ENCODE measurements around the gene BFSP1.

The BFSP1 gene

GRCh38 chr20:17530716-17531664 is at the start of gene BFSP1:
Gene BFSP1 (minus strand): TSS chr20:17531379. CDS start chr20:17531329, 50 bp downstream.
- peak in 2 of 3 donors; percentile 22 to 29 for DNase-seq (ENCODE audit: low read depth in 3 of 3)

DNA sequence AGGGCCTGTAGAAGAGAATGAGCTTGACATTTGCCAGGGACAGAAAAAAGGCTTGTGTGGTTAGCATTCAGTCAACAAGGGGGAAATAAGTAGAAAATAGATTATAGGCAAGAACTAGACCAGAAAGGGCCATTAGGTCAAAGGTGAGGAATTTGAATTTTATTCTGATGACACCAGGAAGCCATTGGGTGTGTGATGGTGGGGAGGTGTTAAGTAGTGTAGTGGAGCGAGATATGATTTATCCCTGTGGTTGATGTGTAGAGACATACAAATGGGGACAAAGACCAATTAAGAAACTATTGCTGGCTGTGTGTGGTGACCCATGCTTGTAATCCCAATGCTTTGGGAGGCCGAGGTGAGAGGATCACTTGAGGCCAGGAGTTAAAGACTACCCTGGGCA is 49.7 kb upstream of the BFSP1 start:
- DNase-seq (ENCODE audit: low read depth in 3 of 3), result no peak

- no peak for DNase-seq (ENCODE audit: low read depth in 3 of 3)
These were observed 48.3 kb upstream of the BFSP1 start for GRCh38 chr20:17579369-17580039.

- DNase-seq (ENCODE audit: low read depth in 3 of 3), result no peak
These were observed 45.0 kb upstream of the BFSP1 start for GRCh38 chr20:17576215-17576614.

- DNase-seq (ENCODE audit: low read depth in 3 of 3), result no peak
These were observed 42.3 kb upstream of the BFSP1 start for GRCh38 chr20:17573463-17573862.

GRCh38 chr20:17572034-17572638 is 41.0 kb upstream of the BFSP1 start:
- DNase-seq (ENCODE audit: low read depth in 3 of 3), result no peak

DNA sequence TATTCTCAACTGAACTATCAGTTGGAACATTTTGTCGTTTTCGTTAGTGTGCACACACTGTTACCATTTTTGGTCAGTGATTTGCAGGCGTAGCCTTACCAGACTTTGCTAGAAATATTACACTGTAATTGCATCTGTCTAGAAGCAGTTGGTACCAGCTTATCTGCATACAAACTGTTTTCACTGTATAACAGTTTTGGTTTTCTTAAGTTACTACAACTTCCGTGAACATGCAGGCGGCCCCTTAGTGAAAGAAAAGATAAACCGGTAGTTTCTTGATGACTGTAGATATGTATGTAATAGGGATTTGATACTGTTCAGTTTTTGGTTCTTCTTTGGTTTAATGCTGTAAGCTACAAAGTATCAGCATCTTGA is 40.0 kb upstream of the BFSP1 start:
- no peak for DNase-seq (ENCODE audit: low read depth in 3 of 3)

DNA sequence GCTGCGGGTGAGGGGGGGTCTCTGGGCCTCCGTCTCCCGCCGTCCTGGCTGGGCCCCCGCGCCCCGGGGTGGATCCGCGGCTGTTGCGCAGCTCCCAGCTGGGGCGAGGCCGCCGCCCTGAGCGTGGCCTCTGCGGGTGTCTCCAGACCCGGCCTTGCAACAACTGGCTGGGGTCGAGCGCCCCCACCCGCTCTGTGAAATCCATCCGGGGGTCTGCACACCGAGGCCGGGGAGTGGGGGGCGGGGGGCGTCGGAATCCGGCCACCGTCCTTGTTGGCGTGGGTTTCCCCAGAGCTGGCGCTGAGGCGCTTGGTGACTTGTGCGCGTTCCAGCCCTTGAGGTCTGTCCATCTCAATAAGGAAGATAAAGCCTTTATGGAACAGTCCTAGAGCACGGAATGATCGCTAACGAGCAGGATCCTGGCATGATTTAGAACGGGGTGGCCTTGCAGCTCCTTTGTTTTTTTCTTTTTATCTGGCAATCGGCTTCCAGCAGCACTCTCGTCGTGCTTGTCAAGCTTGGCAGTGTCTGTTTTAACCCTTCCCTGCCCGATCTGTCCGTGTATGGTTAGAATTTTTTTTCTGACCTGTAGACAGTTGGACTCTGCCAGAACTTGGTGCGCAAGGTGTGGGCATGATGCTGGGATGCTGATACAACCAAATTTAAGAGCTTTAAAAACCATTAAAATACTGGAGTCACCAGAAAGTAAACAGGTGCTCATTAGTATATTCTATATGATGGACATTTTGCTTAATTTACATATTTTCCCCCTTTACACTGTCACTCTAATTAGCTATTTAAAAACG is 39.4 kb upstream of the BFSP1 start:
- no peak for DNase-seq (ENCODE audit: low read depth in 3 of 3)

GRCh38 chr20:17569616-17570346 is 38.6 kb upstream of the BFSP1 start, which contains the start of gene DSTN:
Gene DSTN (plus strand): TSS chr20:17570075. CDS start chr20:17570209, 134 bp downstream.
- DNase-seq (ENCODE audit: low read depth in 3 of 3), result peak; percentile 74 to 87 (median 77)

DNA sequence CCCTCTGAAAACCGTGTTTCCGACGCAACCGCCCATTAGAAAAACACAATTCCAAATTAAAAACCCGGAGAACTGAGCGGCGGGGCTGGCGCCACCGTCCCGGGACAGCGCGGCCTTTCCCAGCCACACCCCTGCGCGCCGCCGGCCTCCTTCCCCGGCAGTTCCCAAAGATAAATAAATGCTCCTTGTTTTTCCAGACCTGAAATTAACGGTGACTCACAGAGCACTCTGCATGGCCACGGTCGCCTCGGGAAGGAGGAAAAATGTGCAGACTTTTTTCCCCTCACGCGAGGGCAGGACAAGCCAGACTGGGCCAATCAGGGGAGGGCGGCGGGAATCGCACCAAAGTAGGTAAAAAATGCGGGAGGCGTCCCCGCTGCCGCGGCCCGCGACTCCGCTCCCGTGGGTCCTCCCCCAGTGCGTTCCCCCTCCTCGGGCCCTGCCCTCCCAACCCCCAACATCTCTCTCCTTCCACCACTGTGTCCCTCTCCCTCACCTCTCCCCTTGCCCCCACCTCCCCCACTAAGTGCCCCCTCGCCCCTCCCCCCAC is 37.9 kb upstream of the BFSP1 start:
- DNase-seq (ENCODE audit: low read depth in 3 of 3), result no peak

DNA sequence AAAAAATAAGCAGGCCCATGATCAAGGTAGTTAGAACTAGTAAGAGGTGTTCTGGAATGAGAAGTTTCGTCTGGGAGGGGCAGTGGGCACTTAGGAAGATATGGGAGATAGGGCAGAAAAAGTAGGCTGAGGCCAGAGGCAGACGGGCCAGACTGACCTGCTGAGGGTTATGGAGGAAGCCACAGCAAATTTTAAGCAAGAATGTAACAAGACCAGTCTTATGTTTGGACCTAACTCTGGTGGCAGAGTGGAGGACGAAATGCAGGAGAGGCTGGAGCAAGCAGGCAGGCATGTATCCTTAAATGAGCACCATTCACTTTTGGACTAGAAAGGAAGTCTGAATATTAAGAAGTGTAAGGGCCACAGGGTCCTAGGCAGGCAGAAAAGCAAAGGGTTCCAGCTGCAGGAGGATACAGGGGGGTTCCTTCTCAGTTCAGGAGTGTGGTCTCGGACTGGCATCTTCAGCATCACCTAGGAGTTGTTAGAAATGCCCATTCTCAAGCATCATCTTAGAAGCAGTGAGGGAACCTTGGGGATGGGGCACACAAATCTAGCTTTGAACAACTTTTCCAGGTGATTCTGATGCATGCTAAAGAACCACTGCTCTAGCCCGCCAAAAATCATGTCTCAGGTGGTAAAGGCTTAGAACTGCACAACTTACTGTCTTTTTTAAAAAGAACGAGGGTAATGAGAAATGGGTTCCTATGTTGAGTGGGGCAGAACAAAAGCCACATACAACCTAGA is 37.0 kb upstream of the BFSP1 start:
- no peak for DNase-seq (ENCODE audit: low read depth in 3 of 3)

- DNase-seq (ENCODE audit: low read depth in 3 of 3), result no peak
These were observed 35.2 kb upstream of the BFSP1 start for GRCh38 chr20:17566345-17566744.

DNA sequence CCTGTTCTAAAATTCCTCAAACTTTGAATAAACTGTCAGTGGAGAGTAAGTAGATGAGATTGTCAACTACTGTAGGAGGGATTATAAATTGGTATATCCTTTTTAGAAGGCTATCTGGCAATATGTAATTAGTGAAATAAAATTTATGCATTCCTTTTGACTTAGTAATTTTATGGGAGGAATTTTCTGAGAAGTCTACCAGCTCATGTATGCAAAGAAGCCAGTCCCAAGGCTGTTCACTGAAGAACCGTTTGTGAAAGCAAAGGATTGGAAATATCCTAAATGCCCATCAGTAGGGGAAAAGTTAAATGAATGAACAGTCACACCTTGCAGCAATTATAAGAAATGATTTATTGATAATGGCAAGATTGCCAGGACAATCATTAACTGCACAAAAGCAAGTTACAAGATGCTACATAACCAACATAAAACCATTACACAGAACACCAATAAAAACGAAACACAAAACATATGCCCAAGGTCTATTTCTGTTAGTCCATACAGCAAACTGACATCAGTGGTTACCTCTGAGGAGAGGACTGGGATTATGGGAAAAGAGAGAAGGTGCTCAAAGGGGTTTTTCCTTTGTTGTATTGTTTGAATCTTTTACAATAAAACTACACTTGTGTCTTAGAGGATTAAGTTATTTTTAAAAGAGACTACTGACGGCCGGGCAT is 34.1 kb upstream of the BFSP1 start:
- DNase-seq (ENCODE audit: low read depth in 3 of 3), result no peak

- no peak for DNase-seq (ENCODE audit: low read depth in 3 of 3)
These were observed 31.7 kb upstream of the BFSP1 start for GRCh38 chr20:17562804-17563305.

DNA sequence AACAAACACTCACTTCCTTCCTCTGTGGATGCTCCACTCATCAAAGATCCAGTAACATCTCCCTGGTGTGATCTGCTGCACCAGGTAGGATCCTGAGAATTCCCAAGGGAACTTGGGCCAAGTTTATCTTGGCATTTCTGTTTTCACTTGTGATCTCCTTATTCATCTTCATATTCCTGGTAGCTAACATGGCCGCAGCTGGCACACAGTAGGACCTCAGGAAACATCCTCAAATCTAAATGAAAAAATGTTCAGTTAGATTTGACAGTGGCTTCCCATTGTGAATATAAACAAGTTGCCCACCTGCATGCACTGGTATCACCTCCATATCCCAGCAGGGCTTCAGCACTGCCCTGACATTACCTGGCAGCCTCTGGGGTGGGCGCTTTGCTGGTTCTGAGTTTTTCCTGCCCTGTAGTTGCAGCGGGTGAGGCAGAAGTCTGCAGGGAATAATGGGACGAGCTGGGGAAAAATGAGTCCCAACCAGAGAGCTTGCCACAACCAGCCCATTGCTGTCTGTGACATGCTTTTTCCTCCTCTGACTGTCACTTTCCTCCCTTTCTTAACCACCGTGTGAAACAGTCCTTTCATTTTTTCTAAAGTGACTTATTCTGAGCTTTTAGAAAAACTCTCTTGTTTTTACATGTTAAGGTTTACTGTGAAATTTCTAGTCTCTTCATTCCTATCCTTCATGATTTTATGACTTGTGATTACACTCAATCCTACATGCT is 29.3 kb upstream of the BFSP1 start:
- DNase-seq (ENCODE audit: low read depth in 3 of 3), result peak in 1 of 3 donors; percentile 25

GRCh38 chr20:17559338-17559737 is 28.2 kb upstream of the BFSP1 start:
- no peak for DNase-seq (ENCODE audit: low read depth in 3 of 3)

- no peak for DNase-seq (ENCODE audit: low read depth in 3 of 3)
These were observed 27.7 kb upstream of the BFSP1 start for GRCh38 chr20:17558941-17559304.

DNA sequence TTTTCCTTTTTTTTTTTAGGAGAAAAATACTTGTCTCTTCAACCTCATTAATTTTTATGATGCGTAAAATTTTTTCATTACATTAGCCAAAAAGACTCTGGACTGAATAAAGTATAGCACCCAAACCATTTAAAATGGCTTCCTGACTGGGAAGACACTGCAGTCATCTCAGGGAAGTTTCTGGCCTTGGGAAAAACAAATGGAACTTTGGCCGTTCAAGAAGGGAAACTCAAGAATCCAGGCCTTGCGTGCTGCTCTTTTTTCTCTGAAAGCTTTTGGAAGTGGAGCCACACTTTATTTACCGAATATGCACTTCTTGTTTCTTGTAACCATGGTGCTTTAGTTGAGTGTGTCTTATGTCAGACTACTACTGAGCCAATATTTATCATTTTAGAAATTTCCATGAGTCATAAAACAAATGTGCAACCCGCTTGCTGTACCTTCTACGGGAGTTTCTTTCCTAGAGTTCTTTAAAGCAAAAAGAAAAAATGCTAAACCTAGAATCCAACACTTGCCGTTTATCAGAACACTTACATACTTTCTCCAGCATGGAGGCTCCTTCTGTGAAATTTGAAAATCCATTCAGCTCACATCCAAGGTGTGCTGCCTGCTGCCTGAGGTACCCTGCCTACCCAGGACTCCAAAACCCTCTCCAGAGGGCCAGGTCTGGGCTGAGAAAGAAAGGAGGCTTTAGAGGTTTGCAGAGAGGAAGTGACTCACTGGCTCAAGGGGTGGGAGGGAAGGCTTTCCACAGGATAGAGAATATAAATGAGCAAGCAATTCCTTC is 27.2 kb upstream of the BFSP1 start:
- peak in 1 of 3 donors; percentile 25 for DNase-seq (ENCODE audit: low read depth in 3 of 3)

All from stimulated activated CD4-positive, alpha-beta T cell treated with anti-CD3 and anti-CD28 coated beads, TNF-alpha, amount 100 ng/mL, for 48 hours (primary cell).